GM21526 (cell line): Measurements from ENCODE around the gene TASP1.
"Not testable (repeated sequence)": the region's sequence is repeated elsewhere in the genome, so short reads cannot be mapped to it uniquely, and the experiment has no call there.

Experiments used
- ATAC-seq: cut with Tn5 transposase; IDR thresholded peaks from one replicate; pipeline ENCODE4 v1.9.1; 2021; ENCODE audit warnings: moderate library complexity; ENCODE audit not compliant: unreplicated experiment, low FRiP score

The TASP1 gene

GRCh38 chr20:13412806-13413445 lies 225.8 kb downstream of the TASP1 start:
- ATAC-seq: no peak

- ATAC-seq: no peak
These were observed 234.4 kb downstream of the TASP1 start for GRCh38 chr20:13404293-13404692.

GRCh38 chr20:13403453-13403852 lies 235.3 kb downstream of the TASP1 start:
- ATAC-seq: no peak

- ATAC-seq: no peak
These were observed 235.7 kb downstream of the TASP1 start for GRCh38 chr20:13402986-13403385.

- ATAC-seq: no peak
These were observed 236.5 kb downstream of the TASP1 start for GRCh38 chr20:13402171-13402760.

- no peak for ATAC-seq
These were observed 237.1 kb downstream of the TASP1 start for GRCh38 chr20:13401596-13401995.

- no peak for ATAC-seq
These were observed 238.3 kb downstream of the TASP1 start for GRCh38 chr20:13400453-13400852.

- no peak for ATAC-seq
These were observed 241.4 kb downstream of the TASP1 start for GRCh38 chr20:13397300-13397724.

GRCh38 chr20:13396826-13397225 lies 241.9 kb downstream of the TASP1 start:
- ATAC-seq: no peak

GRCh38 chr20:13396022-13396421 lies 242.7 kb downstream of the TASP1 start:
- no peak for ATAC-seq

GRCh38 chr20:13395232-13395631 lies 243.5 kb downstream of the TASP1 start:
- ATAC-seq: no peak

GRCh38 chr20:13392391-13392790 lies 246.3 kb downstream of the TASP1 start:
- ATAC-seq: no peak

- no peak for ATAC-seq
These were observed 249.6 kb downstream of the TASP1 start for GRCh38 chr20:13389115-13389514.

GRCh38 chr20:13384132-13384531 lies 254.6 kb downstream of the TASP1 start:
- ATAC-seq: no peak

- no peak for ATAC-seq
These were observed 255.9 kb downstream of the TASP1 start for GRCh38 chr20:13382786-13383185.

- ATAC-seq: not testable (repeated sequence)
These were observed 258.1 kb downstream of the TASP1 start for GRCh38 chr20:13380497-13381229.

- ATAC-seq: no peak
These were observed 265.3 kb downstream of the TASP1 start for GRCh38 chr20:13373400-13373799.

GRCh38 chr20:13364278-13365170 lies 274.2 kb downstream of the TASP1 start:
- no peak for ATAC-seq

- no peak for ATAC-seq
These were observed 275.3 kb downstream of the TASP1 start for GRCh38 chr20:13363473-13363872.

GRCh38 chr20:13362165-13362564 lies 276.6 kb downstream of the TASP1 start:
- ATAC-seq: not testable (repeated sequence)

GRCh38 chr20:13358936-13359335 lies 279.8 kb downstream of the TASP1 start:
- not testable (repeated sequence) for ATAC-seq
